ENCODE results near the gene HSBP1.

DNA sequence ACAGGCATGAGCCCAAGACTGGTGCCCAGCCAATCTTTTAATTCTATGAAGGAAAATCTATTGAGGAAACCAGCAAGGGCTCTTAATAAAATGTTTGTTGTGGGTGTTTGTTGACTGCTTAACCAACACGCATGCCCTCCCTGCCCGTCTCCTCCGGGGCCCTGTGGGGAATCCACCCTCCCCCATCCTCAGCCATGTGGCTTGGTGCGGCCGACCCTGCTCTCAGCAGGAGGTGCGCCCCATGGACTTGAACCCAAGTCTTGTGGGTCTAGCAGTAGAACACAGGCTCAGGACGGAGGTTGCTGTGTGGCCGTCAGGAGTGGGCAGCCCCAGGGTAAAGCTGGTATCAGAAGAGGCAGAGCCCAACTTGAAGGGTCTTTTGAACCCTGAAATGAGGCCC, 46.1 kb downstream of the HSBP1 start:
- TF ChIP-seq POLR2AphosphoS5 (IDR thresholded peaks at IDR 0.05; ENCODE audit: borderline replicate concordance, low read depth, low read length) (no peak), EZH2 (IDR thresholded peaks at IDR 0.05) (no peak)
